Measurements from ENCODE around the gene DOK6.

DOK6 gene

DNA sequence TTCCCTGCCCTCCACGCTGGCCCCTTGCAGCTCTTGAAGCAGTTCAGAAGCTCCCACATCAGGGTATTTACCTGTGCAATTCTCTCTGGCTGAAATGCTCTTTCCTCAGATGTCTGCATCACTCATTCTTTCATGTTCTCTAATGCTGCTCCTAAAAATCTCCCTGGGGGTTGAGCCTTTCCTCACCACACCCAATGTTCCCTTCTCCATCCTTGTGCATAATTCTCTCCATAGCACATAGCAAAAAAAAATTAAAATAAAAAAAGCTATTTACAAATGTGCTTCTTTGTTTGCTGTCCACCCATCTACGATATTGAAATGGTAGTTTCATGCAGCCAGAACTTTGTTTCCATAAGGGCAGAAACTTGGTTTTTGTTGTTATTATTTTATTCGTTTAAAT, 155.5 kb downstream of the DOK6 start:
- FAIRE-seq: no peak

DNA sequence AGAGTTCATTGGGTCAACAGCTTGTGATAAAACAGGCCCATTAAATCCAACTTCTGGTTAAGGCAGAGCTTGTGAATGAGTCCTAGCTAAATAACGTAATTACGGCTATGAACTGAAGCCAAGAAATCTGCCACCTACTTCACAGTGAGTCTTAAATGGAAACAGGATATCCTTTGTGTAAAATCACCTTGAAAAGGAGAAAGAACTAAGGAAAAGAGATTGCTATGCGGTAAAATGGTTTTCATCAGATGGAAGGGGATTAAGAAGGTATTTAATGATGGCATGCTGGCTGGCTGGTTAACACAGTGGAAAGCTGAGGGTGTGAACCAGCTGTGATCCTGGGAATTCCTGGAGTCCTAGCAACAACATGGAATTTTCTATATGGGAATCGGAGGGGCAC, 156.6 kb downstream of the DOK6 start:
- no peak for FAIRE-seq

DNA sequence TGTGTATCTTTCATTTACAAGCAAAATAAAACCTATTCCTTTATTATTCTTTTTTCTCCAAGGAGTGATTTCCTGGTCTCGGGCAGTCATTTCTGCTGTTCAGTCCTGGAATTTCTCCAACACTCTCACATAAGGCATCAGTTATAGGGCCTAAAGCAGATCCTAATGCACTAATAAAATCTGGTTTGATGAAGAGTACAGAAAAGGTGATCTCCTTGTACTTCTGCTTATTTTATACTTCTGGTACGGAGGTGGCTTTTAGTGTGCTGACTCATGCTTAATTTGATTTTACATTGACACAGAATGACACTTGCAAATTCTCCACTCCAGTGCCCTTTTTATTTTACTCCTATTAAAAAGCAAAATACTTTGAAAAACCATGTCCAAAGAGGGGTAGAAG, 157.4 kb downstream of the DOK6 start:
- FAIRE-seq: no peak

DNA sequence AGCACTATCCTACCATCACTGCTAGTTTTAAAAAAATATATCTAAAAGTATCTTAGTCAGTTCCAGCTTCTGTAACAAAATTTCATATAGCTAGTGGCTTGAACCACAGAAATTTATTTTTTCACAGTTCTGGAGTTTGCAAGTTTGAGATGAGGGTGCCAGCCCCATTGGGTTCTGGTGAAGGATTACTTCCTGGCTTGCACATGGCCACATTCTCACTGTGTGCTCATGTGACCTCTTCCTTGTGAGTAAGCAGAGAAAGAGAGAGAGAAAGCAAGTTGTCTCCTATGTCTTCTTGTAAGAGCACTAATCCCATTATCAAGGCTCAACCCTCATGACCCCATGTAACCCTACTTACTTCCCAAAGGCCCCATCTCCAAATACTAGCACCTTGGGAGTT, 158.9 kb downstream of the DOK6 start:
- FAIRE-seq: no peak

DNA sequence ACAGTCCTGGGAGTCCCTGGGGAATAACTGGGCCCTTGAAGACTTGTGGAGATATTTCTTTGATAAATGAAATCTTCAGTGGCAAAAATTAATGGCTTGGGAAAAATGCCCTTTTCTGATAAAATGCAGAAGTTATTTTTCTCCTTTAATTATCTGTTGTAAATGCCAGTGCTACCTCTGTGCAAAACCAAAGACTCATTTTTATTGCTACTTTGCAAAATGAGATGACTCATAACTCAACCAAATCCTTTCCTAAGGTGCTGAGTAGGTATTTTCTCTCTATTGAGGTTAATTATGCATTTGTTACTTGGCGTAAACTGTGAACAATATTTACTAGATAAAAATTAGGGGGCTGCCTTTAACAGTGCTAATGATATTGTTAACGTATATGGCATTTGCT, 163.9 kb downstream of the DOK6 start:
- FAIRE-seq: no peak

DNA sequence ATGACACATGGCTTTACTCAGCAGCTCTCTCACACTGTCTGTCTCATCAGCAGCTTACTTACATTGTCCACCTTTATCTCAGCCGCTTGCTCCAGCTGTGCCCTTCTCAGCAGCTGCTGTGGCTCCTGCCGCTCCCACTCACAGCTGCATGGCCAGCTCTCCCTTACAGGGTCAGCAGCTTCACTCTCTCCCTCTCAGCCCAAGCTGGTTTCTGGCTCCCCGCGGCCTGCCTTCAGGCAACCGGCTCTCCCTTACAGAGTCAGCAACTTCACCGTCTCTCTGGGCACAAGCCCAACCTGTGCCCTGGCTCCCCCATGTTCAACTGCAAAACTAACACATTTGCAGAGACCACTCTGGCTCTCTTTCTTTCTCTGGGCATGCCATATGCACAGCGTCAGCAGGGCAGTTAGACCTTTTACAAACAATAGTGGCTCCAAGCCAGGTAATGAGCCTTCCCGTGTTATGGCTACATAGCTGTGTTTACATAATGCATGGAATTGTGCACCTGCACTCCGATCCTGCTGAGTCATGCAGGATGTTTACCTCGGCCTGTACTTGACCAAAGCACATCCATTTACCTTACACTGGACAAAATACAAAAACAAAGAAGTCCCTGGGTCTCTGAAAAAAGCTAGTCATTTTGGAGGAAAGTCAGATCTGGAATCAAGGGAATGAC, 167.3 kb downstream of the DOK6 start:
- FAIRE-seq: no peak

DNA sequence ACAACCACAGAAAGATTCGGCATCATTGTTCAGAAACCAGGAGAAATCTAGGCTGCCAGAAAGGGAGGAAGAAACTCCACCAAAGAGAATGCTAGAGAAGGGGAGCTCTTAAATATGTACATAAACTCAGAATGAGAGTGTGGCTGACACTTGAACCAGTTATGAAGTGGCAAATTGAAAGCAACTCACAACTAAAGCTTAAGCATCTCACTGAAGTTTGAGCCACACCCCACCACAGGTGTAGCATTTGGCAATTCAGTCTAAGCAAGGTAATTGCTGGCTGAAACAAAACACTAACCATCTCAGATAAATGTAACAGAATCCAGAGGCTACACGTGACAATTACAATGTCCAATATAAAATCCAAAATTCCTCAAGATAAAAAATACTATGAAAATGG, 168.4 kb downstream of the DOK6 start:
- no peak for FAIRE-seq

DNA sequence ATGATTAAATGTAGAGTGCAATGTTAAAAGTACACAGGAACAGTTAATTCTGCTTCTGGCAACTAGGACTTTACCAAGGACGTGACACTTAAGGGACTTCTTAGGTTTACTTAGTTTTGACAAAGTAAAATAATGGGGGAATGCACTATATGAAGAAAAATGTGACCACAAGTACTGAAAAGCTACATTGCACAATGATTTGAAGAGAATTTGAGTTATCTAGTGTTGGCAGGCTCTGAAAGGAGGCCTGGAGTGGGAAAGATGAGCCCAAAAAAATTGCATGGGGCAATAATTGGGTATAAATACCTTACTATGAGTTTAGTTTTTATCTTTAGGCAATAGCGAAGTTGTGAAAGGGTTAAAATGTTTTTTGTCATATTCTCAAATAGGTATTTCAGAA, 173.7 kb downstream of the DOK6 start:
- no peak for FAIRE-seq

DNA sequence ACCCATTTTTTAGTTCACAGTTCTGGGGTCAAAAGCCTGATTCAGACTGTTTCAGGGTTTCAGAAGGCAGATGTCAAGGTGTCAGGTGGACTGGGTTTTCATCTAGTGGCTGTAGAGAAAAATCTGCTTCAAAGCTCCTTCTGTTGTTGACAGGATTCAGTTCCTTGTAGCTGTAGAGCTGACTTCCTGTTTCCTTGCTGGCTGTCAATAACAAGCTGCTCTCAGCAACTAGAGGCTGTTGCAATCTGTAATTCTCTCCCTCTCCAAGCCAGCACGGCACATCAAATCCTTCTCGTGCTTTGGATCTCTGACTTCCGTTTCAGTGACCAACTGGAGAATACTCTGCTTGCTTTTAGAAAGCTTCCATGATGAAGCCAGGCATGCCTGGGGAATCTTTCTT, 179.4 kb downstream of the DOK6 start:
- FAIRE-seq: no peak

DNA sequence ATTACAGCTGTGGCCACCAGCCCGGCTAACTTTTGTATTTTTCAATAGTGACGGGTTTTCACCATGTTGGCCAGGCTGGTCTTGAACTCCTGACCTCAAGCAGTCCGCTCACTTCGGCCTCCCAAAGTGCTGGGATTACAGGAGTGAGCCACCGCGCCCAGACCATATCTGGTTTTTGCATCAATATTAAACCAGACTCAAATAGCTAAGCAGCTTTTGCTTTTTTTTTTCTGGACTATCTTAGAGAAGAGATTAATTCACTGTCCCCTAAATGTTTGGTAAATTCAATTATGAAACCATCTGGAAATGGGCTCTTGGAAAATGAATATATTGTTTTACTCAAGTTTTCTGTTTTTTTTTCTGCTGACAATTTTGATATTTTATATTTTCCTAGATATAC, 183.7 kb downstream of the DOK6 start:
- FAIRE-seq: no peak

DNA sequence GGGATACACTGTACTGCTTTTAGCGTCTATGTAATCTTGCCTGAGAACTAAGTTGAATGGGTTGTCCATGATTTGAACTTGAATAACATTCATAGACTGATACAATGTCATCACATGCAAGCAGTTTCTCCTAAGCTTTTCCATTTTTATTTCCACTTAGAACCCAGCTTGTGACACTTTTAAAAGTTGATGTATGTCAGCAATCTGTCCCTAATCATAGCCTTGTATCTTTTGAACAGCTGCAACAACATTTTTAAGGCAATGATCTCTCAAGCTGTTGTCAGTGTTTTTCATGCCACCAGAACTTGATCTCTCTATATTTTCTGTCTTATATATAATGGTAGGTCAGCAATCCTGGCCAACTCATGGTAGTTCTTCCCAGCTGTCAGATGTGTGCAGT, 185.0 kb downstream of the DOK6 start:
- FAIRE-seq: no peak

DNA sequence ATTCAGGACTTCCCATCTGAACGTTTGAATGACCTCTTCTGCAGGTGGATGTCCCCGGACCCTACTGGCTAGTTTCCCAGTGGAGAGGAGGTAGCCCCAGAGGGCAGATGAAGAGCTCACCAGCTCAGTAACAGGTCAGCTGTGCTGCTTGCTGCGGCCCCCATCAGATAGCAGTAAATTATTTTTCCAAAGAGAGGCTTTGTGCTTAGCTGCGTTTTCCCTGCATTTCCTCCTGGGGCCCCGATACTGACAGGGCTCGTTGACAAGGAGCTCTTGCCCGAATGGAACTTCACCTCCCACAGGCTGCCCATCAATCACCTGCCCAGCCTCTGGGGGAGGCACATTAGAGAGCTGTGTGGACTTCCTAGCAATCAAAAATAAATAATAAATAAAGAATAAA, 185.8 kb downstream of the DOK6 start:
- FAIRE-seq: no peak

DNA sequence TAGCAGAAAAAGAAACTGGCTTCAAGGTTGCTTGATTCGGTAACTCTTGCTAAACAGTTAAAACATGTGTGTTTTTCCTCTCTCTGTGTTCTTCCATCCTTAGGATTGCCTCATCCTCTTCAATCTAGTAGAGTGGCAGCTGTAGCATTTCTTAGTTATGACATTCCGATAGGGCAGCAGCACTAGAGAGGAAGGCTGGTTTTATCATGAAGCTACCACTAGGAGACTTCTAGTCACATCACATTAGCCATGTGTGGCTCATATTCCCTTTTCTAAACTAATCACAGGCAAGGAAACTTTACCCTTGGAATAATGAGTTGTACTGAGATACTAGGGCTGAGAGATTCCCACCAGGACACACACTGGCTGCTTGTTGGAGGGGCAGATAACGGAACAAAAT, 187.6 kb downstream of the DOK6 start:
- FAIRE-seq: no peak

DNA sequence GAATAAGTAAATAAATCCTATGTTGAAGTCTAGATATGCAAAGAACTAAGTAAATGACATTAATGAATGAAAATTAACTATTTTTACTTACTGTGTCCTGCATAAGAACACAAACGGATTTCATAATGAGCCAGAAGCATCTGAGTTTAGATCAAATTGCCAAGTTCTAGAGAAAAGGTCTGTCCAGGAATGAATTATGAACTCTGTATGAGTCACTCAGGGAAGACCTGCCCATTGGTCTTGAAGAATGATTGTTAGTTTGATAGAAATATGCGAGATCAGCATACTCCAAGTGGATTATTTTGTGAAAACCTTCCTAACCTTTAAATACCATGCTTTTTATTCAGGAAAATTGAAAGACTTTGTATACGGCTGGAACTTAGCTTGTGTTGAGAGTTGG, 189.5 kb downstream of the DOK6 start:
- FAIRE-seq: no peak

DNA sequence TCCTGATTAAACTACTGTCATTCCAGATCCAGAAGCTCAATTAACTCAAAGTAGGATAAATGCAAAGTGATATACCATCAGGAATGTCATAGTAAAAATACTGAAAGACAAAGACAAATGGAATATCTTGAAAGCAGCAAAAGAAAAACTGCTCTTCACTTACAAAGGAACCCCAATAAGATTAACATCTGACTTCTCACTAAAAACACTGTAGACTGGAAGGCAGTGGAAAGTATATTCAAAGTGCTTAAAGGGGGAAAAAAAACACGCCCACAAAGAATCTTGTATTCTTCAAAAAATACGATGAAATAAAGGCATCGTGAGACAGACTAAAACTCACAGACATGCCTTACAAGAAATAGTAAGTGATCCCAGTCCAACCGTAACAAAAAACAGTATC, 195.7 kb downstream of the DOK6 start:
- no peak for FAIRE-seq

DNA sequence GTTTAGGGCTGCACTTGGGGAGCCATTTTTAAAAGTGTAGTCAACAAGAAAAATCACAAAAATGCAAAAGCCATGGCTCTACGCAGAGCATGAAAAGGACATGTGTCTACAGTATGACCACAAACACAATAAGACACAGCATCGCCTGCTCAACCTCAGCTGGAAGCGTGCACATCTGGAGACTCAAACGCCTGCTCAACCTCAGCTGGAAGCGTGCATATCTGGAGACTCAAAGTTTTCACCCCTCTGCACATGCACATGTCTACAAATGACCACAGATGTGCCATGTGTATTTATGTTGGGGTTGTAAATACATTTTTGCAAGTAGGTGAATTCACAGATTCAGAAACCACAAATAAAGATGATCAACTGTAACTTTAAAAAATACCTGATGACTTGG, 196.9 kb downstream of the DOK6 start:
- no peak for FAIRE-seq

DNA sequence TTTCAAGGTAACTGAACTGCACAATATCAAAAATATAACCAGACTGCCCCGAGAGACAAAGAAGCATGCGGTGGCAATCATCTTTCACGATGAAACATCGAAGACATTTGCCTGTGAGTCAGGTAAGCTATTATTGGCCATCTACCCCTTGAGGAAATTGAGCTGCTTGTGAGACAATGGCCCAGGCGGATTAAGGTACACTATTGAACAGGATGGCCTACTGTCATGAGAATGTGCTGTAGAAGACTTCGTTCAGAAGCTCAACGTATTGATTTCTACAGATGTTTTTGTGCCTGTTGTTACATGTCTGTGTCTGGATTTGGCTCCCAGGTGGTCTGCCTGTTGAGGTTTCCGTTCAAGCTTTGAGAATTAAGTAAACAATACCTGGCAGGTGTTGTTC, 198.7 kb downstream of the DOK6 start:
- no peak for FAIRE-seq

DNA sequence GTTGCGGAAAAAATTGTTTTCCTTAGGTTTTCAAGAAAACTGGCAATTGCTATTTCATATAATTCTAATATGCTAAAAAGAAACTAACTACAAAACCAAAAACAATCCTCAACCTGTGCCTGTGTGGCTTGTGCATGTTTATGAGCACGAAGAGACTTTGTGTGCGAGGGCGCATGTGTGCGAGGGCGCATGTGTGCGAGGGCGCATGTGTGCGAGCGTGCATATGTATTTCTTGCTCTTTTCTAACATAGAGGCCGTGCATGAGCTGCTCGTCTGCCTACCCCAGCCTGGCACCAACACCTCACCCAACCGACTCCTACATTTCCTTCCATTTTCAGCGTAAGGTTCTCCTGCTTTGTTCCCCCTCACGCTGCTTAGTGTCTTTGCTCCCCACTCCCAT, 211.6 kb downstream of the DOK6 start:
- no peak for FAIRE-seq

DNA sequence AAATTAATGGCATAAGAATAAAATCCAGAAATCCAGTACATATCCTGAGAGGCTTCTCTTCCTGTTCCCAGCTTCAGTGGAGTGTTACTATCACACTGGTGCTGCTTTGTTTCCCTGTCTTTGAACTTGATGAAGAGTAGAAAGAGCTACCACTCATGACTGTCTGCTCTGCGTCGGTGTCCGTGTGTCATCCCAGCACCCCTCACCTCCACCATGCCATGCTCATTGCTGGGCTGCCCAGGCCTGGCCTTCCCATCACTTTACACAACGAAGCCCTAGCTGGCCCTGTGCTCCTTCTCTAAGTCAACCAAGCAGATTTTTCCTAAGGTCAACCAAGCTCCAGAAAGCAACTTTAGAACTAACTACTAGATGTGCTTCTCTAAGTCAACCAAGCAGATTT, 215.4 kb downstream of the DOK6 start:
- FAIRE-seq: no peak

DNA sequence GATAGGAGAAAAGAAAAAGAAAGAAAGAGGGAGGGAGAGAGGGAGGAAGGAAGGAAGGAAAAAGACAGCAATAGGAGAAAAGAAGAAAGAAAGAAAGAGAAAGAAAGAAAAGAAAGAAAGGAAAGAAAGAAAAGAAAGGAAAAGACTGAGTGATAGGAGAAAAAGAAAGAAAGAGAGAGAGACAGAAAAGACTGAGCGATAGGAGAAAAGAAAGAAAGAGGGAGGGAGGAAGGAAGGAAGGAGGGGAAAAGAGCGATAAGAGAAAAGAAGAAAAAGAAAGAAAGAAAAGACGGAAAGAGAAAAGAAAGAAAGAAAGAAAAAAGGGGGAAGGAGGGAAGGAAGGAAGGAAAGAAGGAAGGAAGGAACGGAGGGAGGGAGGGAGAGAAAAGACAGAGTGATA, 216.7 kb downstream of the DOK6 start:
- FAIRE-seq: no peak

DNA sequence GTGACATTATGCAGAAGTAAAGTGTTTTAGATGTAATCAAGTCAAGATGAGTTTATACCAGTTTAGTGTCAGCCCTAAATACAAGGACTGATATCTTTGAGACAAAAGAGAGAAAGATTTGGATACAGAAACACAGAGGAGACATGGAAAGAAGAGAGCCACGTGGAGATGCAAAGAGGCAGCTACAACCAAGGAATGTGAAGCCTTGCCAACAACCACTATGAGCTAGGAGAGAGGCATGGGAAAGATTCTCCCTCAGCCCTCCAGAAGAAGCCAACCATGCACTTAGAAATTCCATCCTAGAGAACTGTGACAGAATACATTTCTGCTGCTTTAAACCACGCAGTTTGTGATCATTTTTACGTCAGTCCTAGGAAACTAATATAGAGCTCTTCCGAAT, 217.2 kb downstream of the DOK6 start:
- no peak for FAIRE-seq

DNA sequence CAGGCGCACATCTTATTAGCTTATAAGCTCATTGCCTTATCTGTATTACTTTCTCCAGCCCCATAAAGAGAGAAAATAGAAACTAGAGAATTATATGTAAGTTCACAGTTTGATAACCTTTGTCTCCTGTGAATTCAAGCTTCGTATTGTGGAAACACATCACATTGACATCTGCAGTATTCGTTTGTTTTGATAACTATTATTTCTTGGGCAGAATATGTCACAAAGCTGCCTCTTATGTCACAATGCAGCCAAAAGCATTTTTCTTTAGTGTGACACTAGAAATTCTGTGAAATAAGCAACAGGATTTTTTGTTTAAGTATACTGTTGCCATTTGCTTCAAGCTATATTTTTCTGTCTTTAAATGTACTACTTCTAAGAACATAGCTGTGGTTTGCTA, 221.5 kb downstream of the DOK6 start:
- no peak for FAIRE-seq

DNA sequence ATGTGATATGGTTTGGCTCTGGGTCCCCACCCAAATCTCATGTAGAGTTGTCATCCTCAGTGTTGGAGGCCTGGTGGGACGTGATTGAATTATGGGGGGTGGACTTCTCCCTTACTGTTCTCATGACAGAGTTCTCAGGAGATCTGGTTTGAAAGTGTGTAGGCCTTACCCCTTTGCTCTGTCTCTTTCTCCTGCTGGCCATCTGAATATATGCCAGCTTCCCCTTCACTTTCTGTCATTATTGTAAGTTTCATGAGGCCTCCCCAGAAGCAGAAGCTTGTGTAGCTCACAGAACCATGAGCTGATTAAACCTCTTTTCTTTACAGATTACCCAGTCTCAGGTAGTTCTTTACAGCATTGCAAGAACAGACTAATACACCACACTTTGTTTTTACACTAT, 222.3 kb downstream of the DOK6 start:
- FAIRE-seq: no peak

DNA sequence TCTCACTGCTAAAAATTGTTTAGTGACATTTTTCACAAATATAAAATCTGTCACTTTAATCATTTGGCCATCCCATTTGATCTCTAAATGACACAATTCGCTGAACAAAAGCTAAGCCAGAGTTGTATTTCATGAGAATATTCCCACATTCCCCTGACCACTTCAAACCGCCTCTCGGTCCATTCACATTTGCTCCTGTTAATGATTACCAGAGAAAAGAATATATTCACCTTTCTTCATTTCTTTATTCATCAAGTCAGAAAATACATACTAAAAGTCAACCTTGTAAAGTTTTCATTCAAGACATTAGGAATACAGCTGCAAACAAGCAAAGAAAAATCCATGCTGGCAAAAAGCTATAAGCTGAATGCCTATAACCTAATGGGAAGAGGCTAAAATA, 225.5 kb downstream of the DOK6 start:
- FAIRE-seq: no peak

DNA sequence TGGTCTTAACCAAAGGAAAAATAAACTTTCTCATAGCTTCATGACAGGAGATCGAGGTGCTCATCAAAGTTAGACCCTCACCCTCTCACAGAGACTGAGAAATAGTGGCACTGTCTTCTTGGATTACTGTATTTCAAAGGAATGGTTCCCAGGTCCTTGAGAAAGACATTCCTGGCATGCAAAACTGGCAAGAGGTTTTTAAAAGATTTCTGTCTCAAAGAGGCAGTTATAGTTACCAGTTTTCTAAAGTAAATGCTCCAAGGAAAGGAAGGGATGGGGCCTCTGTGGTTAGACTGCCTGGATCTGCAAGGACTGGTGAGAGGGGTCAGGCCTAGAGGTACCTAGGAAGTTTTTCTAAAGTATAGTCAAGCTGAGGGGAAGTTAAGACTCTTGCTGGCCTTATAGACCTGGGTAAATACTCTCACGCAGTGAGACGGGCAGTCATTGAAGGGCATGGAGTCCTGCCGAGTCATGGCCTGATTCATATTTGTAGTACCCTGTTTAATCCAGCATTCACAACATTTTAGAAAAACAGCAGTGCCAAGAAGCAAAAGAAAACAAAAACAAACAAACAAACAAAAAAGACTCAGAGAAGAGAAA, 226.1 kb downstream of the DOK6 start:
- no peak for FAIRE-seq
